Activated T-helper 1 cell treated with anti-CD3 and anti-CD28 coated beads, Interleukin-12 subunit alpha, Interleukin-12 subunit beta, Interleukin-2, Interleukin-4 antibody, amounts not matched to agents 30 ng/mL and 10 ng/mL and 1 ng/mL, durations not matched to agents 14 hours and 24 hours and 36 hours (primary cell): ENCODE measurements around the gene TIMM17A. TPM values are rescaled to one million over a fixed set of nuclear protein-coding genes. Genes with fewer than 3 reads are reported as not detected.
A peak's percentile ranks its signal among the peaks of the same experiment; 100 is the strongest.
"Not testable (repeated sequence)": the region's sequence is repeated elsewhere in the genome, so short reads cannot be mapped to it uniquely, and the experiment has no call there.

Experiments
- DNase-seq: peaks from one replicate; pipeline ENCODE4 v3.0.0; 2021; ENCODE audit warnings: low spot score
- H3K27ac Mint-ChIP-seq: one replicate; pipeline ENCODE4 v1.8.0; 2021; ENCODE audit warnings: mild to moderate bottlenecking, mixed read lengths
- H3K27me3 Mint-ChIP-seq: one replicate; pipeline ENCODE4 v1.8.0; 2022; ENCODE audit warnings: mild to moderate bottlenecking, moderate library complexity, mixed read lengths; ENCODE audit not compliant: insufficient read depth
- H3K36me3 Mint-ChIP-seq: one replicate; pipeline ENCODE4 v1.8.0; 2021; ENCODE audit warnings: low read depth, mixed read lengths
- H3K4me1 Mint-ChIP-seq: one replicate; pipeline ENCODE4 v1.8.0; 2021; ENCODE audit warnings: low read depth, mixed read lengths
- H3K4me3 Mint-ChIP-seq: one replicate; pipeline ENCODE4 v1.8.0; 2021; ENCODE audit warnings: mild to moderate bottlenecking, moderate library complexity, mixed read lengths
- H3K9me3 Mint-ChIP-seq: one replicate; pipeline ENCODE4 v1.8.0; 2021; ENCODE audit warnings: mixed read lengths
- intact Hi-C: fragments of 100-400 bp; cut with micrococcal nuclease; formaldehyde crosslinking; loops from one replicate; pipeline ENCODE4 v1.15.1; 2024
- total RNA-seq: library from RNA; stranded (reverse); gene quantifications from 2 replicates; pipeline ENCODE4 v1.2.3, GENCODE V29; 2022

Gene TIMM17A
- total RNA-seq, 1 donor from 2014 or later: 117 TPM

DNA sequence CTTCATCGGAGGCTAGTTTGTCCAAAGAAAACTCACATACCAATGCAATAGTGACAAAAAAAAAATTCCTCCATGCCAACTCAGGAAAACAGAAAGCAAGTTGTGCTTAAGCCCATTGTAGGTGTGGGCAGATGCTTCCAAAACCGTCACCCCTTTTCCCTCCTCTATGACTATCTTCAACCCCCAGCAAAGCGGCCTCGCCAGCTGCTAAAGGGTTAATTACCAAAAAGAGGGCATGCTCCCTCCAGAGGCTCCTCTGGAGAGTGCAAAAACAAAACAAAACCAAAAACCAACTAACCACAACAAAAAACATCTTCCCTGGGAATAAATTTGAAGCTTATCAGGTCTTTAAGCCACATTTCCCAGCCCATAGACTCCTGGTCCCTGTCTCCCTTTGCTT, 10.1 kb upstream of the TIMM17A start:
- DNase-seq: no peak
- H3K36me3 Mint-ChIP-seq: no peaks in the 10 kb centered on the region
- peaks cover 50% of the 10 kb centered on the region for H3K27me3 Mint-ChIP-seq
- peaks cover 6% of the 10 kb centered on the region for H3K4me1 Mint-ChIP-seq
- no peak overlapping the region for H3K4me3 Mint-ChIP-seq
- no peaks in the 10 kb centered on the region for H3K9me3 Mint-ChIP-seq
- intact Hi-C loops: no loop called here
- no peak overlapping the region for H3K27ac Mint-ChIP-seq

DNA sequence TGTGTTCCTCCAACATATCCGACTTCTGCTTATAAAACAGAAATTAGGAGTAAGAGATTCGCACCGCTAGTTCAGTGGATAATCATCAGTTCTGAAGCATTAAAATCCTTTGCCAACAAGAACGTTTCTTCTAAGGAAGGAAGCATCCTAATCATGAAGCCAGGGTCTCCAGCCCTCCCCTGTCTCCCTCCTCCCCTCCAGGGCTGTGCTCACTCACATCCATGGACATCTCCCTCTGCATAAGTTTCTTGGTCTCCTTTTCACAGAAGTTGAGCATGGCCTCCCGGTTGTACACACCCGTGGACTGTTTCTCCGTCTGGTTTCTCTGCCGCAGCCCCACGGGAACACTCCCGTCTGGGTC, 9.5 kb upstream of the TIMM17A start:
- Mint-ChIP-seq H3K27ac (no peak overlapping the region), H3K4me3 (no peak overlapping the region), H3K36me3 (no peaks in the 10 kb centered on the region), H3K9me3 (no peaks in the 10 kb centered on the region), H3K4me1 (peaks cover 6% of the 10 kb centered on the region), H3K27me3 (peaks cover 53% of the 10 kb centered on the region)
- DNase-seq: no peak
- intact Hi-C loops: no loop called here

DNA sequence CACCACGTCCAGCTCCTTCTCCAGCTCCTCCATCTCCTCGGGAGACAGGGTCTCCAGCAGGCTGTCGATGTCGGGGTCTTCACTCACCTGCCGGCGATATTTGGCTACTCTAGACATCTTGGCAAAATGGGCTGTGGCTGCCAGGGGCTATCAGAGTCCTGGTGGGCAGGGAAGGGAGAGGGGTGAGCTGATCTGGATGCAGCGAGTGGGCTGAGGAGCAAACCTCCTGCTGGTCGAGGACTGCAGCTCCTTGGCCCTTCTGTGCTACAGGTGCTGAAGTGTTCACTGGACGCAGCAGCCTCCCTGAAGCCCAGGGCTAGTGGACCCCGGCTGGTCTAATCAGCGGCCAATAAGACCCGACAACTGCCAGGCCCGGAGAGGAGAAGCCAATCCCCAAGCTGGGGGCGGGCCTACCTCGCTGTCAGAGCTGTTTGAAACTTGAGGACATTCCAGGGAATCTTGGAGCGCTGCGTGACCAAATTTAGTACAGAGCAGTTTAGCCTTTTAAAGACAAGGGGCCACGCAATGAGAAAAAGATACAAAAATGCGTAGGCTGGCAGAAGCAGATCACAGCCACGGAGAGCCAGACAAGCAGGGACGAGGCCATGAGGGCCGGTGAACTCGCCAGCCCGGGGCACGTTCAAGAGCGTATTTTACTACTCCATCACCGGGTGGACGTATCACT, 8.9 kb upstream of the TIMM17A start, which contains the start of gene LMOD1:
Gene LMOD1 (minus strand): TSS at position 325 of the 685 bp plus-strand sequence. CDS start 208 bp downstream, at position 117.
- Mint-ChIP-seq H3K4me3 (peak within 1 kb of the TSS; percentile 19), H3K36me3 (no peaks in the 10 kb centered on the region), H3K9me3 (no peaks in the 10 kb centered on the region), H3K4me1 (peaks cover 6% of the 10 kb centered on the region), H3K27me3 (peaks cover 53% of the 10 kb centered on the region), H3K27ac (no peak within 1 kb of the TSS)
- DNase-seq: no peak
- intact Hi-C loops: no loop called here

DNA sequence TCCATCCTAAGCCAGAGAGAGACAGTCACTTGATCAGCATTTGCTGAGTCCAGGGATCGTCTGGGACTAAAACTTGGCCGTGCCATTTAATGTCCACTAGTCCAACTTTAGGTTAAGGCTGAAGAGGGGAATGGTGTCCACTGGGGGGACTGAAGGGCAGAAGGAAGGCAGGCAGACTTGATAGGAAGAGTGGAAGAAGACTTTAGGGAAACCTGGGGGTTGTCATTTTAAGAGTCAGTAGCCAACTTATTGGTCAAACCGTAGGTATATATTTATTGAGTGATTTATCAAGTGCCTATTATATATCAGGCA, 7.7 kb upstream of the TIMM17A start:
- Mint-ChIP-seq H3K4me1 (peaks cover 6% of the 10 kb centered on the region), H3K4me3 (no peak overlapping the region), H3K27ac (no peak overlapping the region), H3K9me3 (no peaks in the 10 kb centered on the region), H3K36me3 (no peaks in the 10 kb centered on the region), H3K27me3 (peaks cover 53% of the 10 kb centered on the region)
- intact Hi-C loops: no loop called here
- no peak for DNase-seq

DNA sequence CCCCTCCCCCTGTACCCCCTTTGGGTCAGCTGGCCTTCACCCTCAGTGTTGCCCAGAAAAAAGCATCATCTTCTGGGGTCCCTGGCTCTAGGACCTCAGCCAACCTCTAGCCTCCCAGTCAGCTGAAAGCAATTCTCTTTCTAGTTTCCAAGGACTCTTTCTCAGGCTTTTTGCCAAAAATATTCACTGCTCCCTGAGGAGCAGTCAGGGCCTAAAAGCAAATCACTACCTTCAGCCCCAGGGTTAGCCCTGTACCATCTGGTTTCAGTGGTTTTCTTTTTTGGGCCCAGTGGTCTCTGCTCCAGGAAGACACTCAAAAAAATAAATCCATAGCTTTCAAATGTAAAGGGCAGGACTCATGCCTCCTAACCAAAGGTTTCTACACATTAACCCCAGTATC, 5.8 kb upstream of the TIMM17A start:
- Mint-ChIP-seq H3K4me1 (peaks cover 8% of the 10 kb centered on the region), H3K27me3 (peaks cover 42% of the 10 kb centered on the region), H3K27ac (no peak overlapping the region), H3K9me3 (no peaks in the 10 kb centered on the region), H3K4me3 (no peak overlapping the region), H3K36me3 (peaks cover under 1% of the 10 kb centered on the region)
- intact Hi-C loops: no loop called here
- DNase-seq: no peak

DNA sequence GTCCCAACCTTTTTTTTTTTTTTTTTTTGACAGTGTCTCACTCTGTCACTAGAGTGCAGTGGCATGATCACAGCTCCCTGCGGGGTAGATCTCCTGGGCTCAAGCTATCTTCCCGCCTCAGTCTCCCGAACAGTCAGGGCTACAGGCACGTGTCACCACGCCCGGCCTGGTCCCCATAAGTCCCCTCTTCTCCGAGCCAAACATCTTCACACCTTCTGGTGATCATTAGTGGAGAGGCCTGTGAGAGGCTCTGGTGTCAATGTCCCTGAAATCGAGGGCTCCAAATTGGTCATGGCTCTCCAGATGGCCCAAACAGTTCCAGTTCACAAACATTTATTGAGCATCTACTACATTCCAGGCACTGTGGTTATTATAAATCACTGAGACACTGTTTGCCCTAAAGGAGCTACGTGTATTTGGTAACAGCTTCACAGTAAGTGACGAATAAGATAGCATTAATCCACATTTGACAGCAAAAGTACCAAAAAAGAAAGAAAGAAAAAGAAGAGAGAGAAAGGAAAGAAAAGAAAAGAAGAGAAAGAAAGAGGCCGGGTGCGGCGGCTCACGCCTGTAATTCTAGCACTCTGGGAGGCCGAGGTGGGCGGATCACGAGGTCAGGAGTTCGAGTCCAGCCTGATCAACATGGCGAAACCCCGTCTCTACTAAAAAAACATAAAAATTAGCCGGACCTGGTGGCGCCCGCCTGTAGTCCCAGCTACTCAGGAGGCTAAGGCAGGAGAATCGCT, 867 bp upstream of the TIMM17A start:
- Mint-ChIP-seq H3K36me3 (peaks cover 16% of the 10 kb centered on the region), H3K4me1 (peaks cover 21% of the 10 kb centered on the region), H3K9me3 (no peaks in the 10 kb centered on the region), H3K27me3 (peaks cover 5% of the 10 kb centered on the region), H3K27ac (peak overlapping the region; percentile 97), H3K4me3 (peak overlapping the region; percentile 98)
- no peak for DNase-seq
- intact Hi-C loops: loop anchor here (1.0 to 10.0 kb wide), 8 partner anchors 28 to 930 kb away; partner anchors contain the start of genes IPO9, KIF21B, PPP1R12B and PTPN7

DNA sequence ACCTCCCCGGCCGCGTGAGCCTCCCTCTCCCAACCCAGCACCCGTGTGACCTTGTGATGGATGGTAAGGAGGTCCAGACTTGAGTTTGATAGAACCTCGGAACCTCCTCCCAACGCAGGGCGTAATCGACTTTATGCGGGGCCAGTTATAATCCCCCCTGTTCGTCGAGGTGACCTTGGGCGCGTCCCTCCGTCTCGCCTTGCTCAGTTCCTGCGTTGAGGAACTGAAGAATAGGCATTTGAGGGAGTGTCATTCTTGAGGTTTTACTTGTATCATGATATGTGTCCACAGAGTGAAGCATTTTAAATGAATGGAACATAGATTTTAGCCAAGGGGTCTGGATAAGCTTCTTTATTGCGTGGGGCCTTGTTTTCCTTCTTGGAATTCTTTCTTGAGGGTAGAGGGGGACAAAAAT, 433 bp downstream of the TIMM17A start:
- H3K4me3 Mint-ChIP-seq: peak overlapping the region; percentile 98
- DNase-seq: no peak
- peak overlapping the region; percentile 97 for H3K27ac Mint-ChIP-seq
- H3K36me3 Mint-ChIP-seq: peaks cover 18% of the 10 kb centered on the region
- no peaks in the 10 kb centered on the region for H3K9me3 Mint-ChIP-seq
- H3K4me1 Mint-ChIP-seq: peaks cover 21% of the 10 kb centered on the region
- no peaks in the 10 kb centered on the region for H3K27me3 Mint-ChIP-seq
- intact Hi-C loops: loop anchor here (1.0 to 10.0 kb wide), 8 partner anchors 27 to 931 kb away; partner anchors contain the start of genes IPO9, KIF21B, PPP1R12B and PTPN7

DNA sequence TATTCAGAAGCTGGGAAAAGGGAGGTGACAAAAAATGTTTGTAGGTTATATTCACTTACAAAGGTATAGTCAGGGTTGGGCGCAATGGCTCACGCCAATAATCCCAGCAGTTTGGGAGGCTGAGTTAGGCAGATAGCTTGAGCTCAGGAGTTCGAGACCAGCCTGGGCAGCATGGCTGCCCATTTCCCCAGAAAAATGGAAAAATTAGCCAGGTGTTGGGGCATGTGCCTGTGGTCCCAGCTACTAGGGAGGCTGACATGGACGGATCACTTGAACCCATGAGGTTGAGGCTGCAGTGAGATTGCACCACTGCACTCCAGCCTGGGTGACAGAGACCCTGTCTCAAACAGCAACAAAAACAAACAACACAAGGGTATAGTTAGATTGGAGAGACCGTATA, 3.0 kb downstream of the TIMM17A start:
- Mint-ChIP-seq H3K4me1 (peaks cover 21% of the 10 kb centered on the region), H3K4me3 (no peak overlapping the region), H3K36me3 (peaks cover 30% of the 10 kb centered on the region), H3K9me3 (no peaks in the 10 kb centered on the region), H3K27ac (no peak overlapping the region), H3K27me3 (no peaks in the 10 kb centered on the region)
- intact Hi-C loops: loop anchor here (10.0 kb wide), 1 partner anchor 934 kb away; the partner anchor contains the start of gene KIF21B
- no peak for DNase-seq

DNA sequence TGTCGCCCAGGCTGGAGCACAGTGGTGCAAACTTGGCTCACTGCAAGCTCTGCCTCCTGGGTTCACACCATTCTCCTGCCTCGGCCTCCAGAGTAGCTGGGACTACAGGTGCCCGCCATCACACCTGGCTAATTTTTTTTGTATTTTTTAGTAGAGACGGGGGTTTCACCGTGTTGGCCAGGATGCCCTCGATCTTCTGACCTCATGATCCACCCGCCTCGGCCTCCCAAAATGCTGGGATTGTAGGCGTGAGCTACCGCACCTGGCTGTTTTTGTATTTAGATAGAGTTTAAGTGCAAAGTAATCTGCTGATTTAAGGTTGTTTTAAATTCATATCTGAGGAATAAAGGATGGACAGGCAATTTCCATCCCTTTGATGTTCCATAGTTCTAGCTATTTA, 7.1 kb downstream of the TIMM17A start:
- H3K36me3 Mint-ChIP-seq: peaks cover 48% of the 10 kb centered on the region
- H3K9me3 Mint-ChIP-seq, intact Hi-C loops, H3K27me3 Mint-ChIP-seq, H3K4me3 Mint-ChIP-seq, DNase-seq, H3K27ac Mint-ChIP-seq, H3K4me1 Mint-ChIP-seq: not testable (repeated sequence)

DNA sequence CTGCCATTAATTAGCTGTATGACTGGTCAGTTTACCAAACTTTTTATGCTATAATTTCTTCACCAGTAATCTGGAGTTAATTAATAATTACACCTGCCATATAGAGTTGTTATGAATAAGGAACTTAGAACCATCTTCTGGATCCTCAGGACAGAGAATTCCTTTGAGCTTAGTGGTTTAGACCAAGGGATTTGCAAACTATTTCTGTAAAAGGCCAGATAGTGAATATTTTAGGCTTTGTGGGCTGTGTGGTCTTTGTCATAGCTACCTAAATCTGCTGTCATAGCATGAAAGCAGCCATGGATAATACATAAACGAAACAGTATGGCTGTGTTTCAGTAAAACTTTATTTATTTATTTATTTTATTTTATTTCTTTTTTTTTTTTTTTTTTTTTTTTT, 9.0 kb downstream of the TIMM17A start:
- intact Hi-C loops: no loop called here
- DNase-seq: no peak
- H3K27me3 Mint-ChIP-seq: no peaks in the 10 kb centered on the region
- H3K36me3 Mint-ChIP-seq: peaks cover 50% of the 10 kb centered on the region
- H3K4me1 Mint-ChIP-seq: no peaks in the 10 kb centered on the region
- no peak overlapping the region for H3K27ac Mint-ChIP-seq
- H3K9me3 Mint-ChIP-seq: no peaks in the 10 kb centered on the region
- no peak overlapping the region for H3K4me3 Mint-ChIP-seq

DNA sequence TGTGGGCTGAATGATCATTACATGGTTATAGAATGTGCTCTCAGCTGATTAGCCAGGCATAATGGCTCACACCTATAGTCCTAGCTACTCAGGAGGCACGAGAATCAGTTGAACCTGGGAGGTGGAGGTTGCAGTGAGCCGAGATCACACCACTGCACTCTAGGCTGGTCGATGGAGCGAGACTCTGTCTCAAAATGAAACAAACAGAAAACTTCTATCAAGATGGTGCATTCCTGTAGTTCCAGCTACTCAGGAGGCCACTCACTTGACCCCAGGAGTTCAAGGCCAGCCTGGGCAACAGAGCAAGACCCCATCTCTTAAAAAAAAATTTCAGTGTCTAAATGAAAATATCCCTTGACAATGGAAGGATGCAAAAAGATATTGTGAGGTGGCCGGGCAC, 10.9 kb downstream of the TIMM17A start:
- Mint-ChIP-seq H3K27ac (no peak overlapping the region), H3K36me3 (peaks cover 58% of the 10 kb centered on the region), H3K9me3 (no peaks in the 10 kb centered on the region), H3K4me3 (no peak overlapping the region), H3K4me1 (no peaks in the 10 kb centered on the region), H3K27me3 (no peaks in the 10 kb centered on the region)
- no peak for DNase-seq
- intact Hi-C loops: no loop called here

DNA sequence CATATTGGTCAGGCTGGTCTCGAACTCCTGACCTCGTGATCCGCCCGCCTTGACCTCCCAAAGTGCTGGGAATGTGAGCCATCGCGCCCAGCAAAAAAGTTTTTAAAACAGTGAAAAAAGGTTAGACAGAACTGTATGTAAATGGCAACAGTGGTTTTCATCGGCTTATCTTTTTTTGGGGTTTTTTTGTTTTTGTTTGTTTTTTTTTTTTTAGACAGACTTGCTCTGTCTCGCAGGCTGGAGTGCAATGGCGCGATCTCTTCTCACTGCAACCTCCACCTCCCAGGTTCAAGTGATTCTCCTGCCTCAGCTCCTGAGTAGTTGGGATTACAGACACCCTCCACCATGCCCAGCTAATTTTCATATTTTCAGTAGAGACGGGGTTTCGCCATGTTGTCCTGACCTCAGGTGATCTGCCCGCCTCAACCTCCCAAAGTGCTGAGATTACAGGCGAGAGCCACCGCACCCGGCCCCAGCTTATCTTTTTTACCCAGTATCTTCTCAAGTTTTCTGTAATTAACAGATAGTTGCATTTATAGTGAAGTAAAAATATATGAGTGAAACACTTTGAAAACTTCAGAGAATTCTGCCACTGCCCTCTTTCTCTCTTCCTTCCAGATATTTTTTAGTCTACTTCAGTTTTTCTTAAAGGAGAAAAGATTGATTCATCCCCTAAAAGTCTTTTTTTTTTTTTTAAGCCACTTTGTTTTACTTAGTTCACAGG, 13.1 kb downstream of the TIMM17A start:
- Mint-ChIP-seq H3K4me1 (peaks cover 4% of the 10 kb centered on the region), H3K36me3 (peaks cover 49% of the 10 kb centered on the region), H3K4me3 (no peak overlapping the region), H3K9me3 (no peaks in the 10 kb centered on the region), H3K27ac (no peak overlapping the region), H3K27me3 (no peaks in the 10 kb centered on the region)
- no peak for DNase-seq
- intact Hi-C loops: no loop called here
